HepG2 (cell line): ENCODE results near the gene ZNF280A. TPM values are rescaled to one million over a fixed set of nuclear protein-coding genes. Genes with fewer than 3 reads are reported as not detected.

Source experiments
- KDM4B ChIP-seq: sonication (generic); formaldehyde crosslinking; IDR thresholded peaks from 2 replicates; pipeline ENCODE4 v1.4.0; 2020; ENCODE audit warnings: missing genetic modification reagents
- REL ChIP-seq: sonication (generic); formaldehyde crosslinking; conservative IDR thresholded peaks from 2 replicates; pipeline ENCODE4 v1.8.0; 2022; ENCODE audit warnings: mild to moderate bottlenecking, missing genetic modification reagents, moderate library complexity
- RXRA ChIP-seq: sonication (generic); formaldehyde crosslinking; IDR thresholded peaks from 2 replicates; pipeline ENCODE4 v1.5.1; 2020; ENCODE audit warnings: missing genetic modification reagents
- ZBTB7A ChIP-seq: sonication (generic); formaldehyde crosslinking; IDR thresholded peaks from 2 replicates; pipeline ENCODE4 v1.8.0; 2022; ENCODE audit warnings: mild to moderate bottlenecking, missing genetic modification reagents
- ZNF124 ChIP-seq: sonication (generic); formaldehyde crosslinking; IDR thresholded peaks from 2 replicates; pipeline ENCODE4 v1.4.0; 2020; ENCODE audit warnings: missing genetic modification reagents
- ZNF20 ChIP-seq: sonication (generic); formaldehyde crosslinking; IDR thresholded peaks from 2 replicates; pipeline ENCODE4 v1.4.0; 2020; ENCODE audit warnings: mild to moderate bottlenecking, moderate library complexity, missing genetic modification reagents
- ZNF549 ChIP-seq: sonication (generic); formaldehyde crosslinking; IDR thresholded peaks from 2 replicates; pipeline ENCODE4 v1.5.0; 2020; ENCODE audit warnings: missing genetic modification reagents
- ZNF644 ChIP-seq: IDR thresholded peaks from 2 replicates; pipeline ENCODE4 v1.6.1; 2016; ENCODE audit warnings: low read depth
- polyA plus RNA-seq, 8 experiments: library from polyadenylated mRNA; depleted of rRNA in 3 of 8; stranded (reverse) in 7 of 8; unstranded in 1 of 8; fragments of >200 nt; fragmentation: Illumina TruSeq in 4 of 8; extraction: Trizol in 4 of 8; gene quantifications; 2 replicates each; pipeline versions ENCODE4 v1.2.1 to v1.2.3, GENCODE V29; 2011 to 2016; ENCODE audit warnings: low read depth in 4 of 8, missing spikeins in 1 of 8, mixed read lengths in 1 of 8; ENCODE audit not compliant: insufficient read depth in 1 of 8
- total RNA-seq, 5 experiments: library from RNA; depleted of rRNA; stranded (reverse); fragments of >200 nt; fragmentation: Illumina TruSeq; extraction: Trizol; gene quantifications; 2 replicates each; pipeline ENCODE4 v1.2.3, GENCODE V29; 2016; ENCODE audit warnings: low read depth in 1 of 5
- TF ChIP-seq, protein P1 (sequence below): sonication (generic); formaldehyde crosslinking; IDR thresholded peaks from 2 replicates; pipeline ENCODE4 v1.8.0; 2022; ENCODE audit warnings: mild to moderate bottlenecking, missing genetic modification reagents
- TF ChIP-seq, protein P2 (sequence below): sonication (generic); formaldehyde crosslinking; IDR thresholded peaks from 2 replicates; pipeline ENCODE4 v1.4.0; 2020; ENCODE audit warnings: missing genetic modification reagents
- TF ChIP-seq, protein P3 (sequence below): sonication (generic); formaldehyde crosslinking; IDR thresholded peaks from 2 replicates; pipeline ENCODE4 v1.4.0; 2020; ENCODE audit warnings: missing genetic modification reagents, low read depth, mild to moderate bottlenecking, borderline replicate concordance
- TF ChIP-seq, protein P4 (sequence below): sonication (generic); formaldehyde crosslinking; IDR thresholded peaks from 2 replicates; pipeline ENCODE4 v1.8.1; 2022; ENCODE audit warnings: mild to moderate bottlenecking, missing genetic modification reagents
- TF ChIP-seq, protein P5 (sequence below): sonication (generic); formaldehyde crosslinking; IDR thresholded peaks from 2 replicates; pipeline ENCODE4 v1.5.0; 2020; ENCODE audit warnings: missing genetic modification reagents, mild to moderate bottlenecking, borderline replicate concordance
- TF ChIP-seq, protein P6 (sequence below): IDR thresholded peaks from 2 replicates; pipeline ENCODE4 v1.6.1; 2016; ENCODE audit warnings: low read depth, missing genetic modification reagents, missing compliant biosample characterization
- TF ChIP-seq, protein P7 (sequence below): sonication (generic); formaldehyde crosslinking; IDR thresholded peaks from 2 replicates; pipeline ENCODE4 v1.4.0; 2020; ENCODE audit warnings: mild to moderate bottlenecking, missing genetic modification reagents

ZNF280A gene
- total and polyA plus RNA-seq, 2 of the 13 experiments (the other 11 are each of a cell fraction or from before 2014, with no cell fraction given) = 1.4 to 2.9 TPM

DNA sequence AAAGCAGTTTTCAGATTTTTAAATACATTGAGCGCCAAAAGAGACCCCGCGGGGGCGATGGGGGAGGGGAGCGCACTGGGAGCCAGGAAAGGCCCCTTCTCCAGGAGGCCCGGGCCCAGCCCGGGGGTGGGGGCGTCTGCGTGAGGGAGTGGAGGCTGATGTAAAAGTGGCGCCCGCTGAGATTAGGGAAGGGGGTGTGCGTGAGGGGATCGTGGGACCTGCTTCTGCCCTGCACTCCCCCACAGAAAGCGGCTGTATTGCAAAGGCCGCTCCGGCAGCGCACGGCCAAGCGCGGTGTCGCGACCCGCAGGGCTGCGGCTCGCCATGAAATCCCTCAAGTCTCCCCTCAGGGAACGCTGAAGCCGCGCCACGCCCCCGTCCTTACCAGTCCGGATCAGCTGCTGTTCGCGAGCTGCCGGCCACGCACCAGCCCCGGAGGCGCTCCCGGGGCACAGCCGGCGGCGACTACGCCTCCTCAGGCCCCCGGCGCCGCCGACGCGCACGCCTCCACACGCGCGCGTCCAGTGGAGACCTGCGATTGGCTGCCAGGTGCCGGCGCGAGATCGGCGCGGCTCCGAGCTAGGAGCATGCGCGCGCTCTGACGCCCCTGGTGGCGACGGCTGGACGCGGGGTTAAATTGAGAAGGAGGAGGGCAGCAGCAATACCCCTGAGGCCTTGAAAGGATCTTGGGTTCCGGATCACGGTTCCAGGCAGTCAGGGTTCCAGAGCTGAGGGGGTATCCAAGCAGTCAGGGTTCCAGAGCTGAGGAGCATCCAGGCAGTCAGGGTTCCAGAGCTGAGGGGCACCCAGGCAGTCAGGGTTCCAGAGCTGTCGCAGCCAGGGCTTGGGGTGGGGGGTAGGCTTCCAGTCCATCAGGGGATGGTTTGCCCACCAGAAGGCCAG, 11.5 kb downstream of the ZNF280A start, which contains the start of gene ZNF280B (continued):
- TF ChIP-seq, protein P1, sequence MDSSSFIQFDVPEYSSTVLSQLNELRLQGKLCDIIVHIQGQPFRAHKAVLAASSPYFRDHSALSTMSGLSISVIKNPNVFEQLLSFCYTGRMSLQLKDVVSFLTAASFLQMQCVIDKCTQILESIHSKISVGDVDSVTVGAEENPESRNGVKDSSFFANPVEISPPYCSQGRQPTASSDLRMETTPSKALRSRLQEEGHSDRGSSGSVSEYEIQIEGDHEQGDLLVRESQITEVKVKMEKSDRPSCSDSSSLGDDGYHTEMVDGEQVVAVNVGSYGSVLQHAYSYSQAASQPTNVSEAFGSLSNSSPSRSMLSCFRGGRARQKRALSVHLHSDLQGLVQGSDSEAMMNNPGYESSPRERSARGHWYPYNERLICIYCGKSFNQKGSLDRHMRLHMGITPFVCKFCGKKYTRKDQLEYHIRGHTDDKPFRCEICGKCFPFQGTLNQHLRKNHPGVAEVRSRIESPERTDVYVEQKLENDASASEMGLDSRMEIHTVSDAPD (CRISPR knock-in tag) = 0 out of 2 replicates have a peak, but pooled peaks have one; percentile 53
- 0 out of 2 replicates have a peak, but pooled peaks have one; percentile 19 for TF ChIP-seq ZNF644 (CRISPR knock-in tag)
- TF ChIP-seq, protein P2, sequence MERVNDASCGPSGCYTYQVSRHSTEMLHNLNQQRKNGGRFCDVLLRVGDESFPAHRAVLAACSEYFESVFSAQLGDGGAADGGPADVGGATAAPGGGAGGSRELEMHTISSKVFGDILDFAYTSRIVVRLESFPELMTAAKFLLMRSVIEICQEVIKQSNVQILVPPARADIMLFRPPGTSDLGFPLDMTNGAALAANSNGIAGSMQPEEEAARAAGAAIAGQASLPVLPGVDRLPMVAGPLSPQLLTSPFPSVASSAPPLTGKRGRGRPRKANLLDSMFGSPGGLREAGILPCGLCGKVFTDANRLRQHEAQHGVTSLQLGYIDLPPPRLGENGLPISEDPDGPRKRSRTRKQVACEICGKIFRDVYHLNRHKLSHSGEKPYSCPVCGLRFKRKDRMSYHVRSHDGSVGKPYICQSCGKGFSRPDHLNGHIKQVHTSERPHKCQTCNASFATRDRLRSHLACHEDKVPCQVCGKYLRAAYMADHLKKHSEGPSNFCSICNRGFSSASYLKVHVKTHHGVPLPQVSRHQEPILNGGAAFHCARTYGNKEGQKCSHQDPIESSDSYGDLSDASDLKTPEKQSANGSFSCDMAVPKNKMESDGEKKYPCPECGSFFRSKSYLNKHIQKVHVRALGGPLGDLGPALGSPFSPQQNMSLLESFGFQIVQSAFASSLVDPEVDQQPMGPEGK (CRISPR knock-in tag) = 0 out of 2 replicates have a peak, but pooled peaks have one; percentile 30
- peak; percentile 40; the same call in 1 of the 2 replicates for TF ChIP-seq RXRA
- TF ChIP-seq KDM4B (CRISPR knock-in tag) = no peak
- TF ChIP-seq, protein P3, sequence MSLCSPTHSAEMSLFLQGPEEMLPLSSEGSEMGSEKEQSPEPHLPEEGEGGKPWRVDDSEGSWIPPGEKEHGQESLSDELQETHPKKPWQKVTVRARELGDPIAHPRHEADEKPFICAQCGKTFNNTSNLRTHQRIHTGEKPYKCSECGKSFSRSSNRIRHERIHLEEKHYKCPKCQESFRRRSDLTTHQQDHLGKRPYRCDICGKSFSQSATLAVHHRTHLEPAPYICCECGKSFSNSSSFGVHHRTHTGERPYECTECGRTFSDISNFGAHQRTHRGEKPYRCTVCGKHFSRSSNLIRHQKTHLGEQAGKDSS (CRISPR knock-in tag) = no peak
- TF ChIP-seq, protein P4, sequence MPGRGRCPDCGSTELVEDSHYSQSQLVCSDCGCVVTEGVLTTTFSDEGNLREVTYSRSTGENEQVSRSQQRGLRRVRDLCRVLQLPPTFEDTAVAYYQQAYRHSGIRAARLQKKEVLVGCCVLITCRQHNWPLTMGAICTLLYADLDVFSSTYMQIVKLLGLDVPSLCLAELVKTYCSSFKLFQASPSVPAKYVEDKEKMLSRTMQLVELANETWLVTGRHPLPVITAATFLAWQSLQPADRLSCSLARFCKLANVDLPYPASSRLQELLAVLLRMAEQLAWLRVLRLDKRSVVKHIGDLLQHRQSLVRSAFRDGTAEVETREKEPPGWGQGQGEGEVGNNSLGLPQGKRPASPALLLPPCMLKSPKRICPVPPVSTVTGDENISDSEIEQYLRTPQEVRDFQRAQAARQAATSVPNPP = no peak; the same call in 1 of the 2 replicates
- TF ChIP-seq ZNF549 (CRISPR knock-in tag) = no peak
- no peak for TF ChIP-seq REL (CRISPR knock-in tag)
- TF ChIP-seq, protein P5, sequence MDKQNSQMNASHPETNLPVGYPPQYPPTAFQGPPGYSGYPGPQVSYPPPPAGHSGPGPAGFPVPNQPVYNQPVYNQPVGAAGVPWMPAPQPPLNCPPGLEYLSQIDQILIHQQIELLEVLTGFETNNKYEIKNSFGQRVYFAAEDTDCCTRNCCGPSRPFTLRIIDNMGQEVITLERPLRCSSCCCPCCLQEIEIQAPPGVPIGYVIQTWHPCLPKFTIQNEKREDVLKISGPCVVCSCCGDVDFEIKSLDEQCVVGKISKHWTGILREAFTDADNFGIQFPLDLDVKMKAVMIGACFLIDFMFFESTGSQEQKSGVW = no peak; the same call in 1 of the 2 replicates
- TF ChIP-seq ZNF124 (CRISPR knock-in tag) = no peak
- no peak for TF ChIP-seq ZNF20
- TF ChIP-seq, protein P6, sequence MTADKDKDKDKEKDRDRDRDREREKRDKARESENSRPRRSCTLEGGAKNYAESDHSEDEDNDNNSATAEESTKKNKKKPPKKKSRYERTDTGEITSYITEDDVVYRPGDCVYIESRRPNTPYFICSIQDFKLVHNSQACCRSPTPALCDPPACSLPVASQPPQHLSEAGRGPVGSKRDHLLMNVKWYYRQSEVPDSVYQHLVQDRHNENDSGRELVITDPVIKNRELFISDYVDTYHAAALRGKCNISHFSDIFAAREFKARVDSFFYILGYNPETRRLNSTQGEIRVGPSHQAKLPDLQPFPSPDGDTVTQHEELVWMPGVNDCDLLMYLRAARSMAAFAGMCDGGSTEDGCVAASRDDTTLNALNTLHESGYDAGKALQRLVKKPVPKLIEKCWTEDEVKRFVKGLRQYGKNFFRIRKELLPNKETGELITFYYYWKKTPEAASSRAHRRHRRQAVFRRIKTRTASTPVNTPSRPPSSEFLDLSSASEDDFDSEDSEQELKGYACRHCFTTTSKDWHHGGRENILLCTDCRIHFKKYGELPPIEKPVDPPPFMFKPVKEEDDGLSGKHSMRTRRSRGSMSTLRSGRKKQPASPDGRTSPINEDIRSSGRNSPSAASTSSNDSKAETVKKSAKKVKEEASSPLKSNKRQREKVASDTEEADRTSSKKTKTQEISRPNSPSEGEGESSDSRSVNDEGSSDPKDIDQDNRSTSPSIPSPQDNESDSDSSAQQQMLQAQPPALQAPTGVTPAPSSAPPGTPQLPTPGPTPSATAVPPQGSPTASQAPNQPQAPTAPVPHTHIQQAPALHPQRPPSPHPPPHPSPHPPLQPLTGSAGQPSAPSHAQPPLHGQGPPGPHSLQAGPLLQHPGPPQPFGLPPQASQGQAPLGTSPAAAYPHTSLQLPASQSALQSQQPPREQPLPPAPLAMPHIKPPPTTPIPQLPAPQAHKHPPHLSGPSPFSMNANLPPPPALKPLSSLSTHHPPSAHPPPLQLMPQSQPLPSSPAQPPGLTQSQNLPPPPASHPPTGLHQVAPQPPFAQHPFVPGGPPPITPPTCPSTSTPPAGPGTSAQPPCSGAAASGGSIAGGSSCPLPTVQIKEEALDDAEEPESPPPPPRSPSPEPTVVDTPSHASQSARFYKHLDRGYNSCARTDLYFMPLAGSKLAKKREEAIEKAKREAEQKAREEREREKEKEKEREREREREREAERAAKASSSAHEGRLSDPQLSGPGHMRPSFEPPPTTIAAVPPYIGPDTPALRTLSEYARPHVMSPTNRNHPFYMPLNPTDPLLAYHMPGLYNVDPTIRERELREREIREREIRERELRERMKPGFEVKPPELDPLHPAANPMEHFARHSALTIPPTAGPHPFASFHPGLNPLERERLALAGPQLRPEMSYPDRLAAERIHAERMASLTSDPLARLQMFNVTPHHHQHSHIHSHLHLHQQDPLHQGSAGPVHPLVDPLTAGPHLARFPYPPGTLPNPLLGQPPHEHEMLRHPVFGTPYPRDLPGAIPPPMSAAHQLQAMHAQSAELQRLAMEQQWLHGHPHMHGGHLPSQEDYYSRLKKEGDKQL (CRISPR knock-in tag) = no peak
- TF ChIP-seq, protein P7, sequence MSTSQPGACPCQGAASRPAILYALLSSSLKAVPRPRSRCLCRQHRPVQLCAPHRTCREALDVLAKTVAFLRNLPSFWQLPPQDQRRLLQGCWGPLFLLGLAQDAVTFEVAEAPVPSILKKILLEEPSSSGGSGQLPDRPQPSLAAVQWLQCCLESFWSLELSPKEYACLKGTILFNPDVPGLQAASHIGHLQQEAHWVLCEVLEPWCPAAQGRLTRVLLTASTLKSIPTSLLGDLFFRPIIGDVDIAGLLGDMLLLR (CRISPR knock-in tag) = peak; percentile 58; the same call in 1 of the 2 replicates
- TF ChIP-seq ZBTB7A (CRISPR knock-in tag) = no peak
